ENCODE results near the gene ARG2. TPM values are rescaled to one million over a fixed set of nuclear protein-coding genes. Genes with fewer than 3 reads are reported as not detected.
A peak's percentile ranks its signal among the peaks of the same experiment; 100 is the strongest.

The ARG2 gene
- total RNA-seq, 1 donor from 2014 or later = 0.77 TPM

GRCh38 chr14:67650151-67650550 is 30.4 kb downstream of the ARG2 start:
- DNase-seq (no peak), ATAC-seq (no peak)
- Histone ChIP-seq H3K4me3 (no peak overlapping the region), H3K27ac (no peak overlapping the region), H3K27me3 (ENCODE audit: low read depth) (no peaks in the 10 kb centered on the region), H3K36me3 (peaks cover 94% of the 10 kb centered on the region), H3K4me1 (no peaks in the 10 kb centered on the region), H3K9me3 (no peaks in the 10 kb centered on the region)
- TF ChIP-seq, protein P1, sequence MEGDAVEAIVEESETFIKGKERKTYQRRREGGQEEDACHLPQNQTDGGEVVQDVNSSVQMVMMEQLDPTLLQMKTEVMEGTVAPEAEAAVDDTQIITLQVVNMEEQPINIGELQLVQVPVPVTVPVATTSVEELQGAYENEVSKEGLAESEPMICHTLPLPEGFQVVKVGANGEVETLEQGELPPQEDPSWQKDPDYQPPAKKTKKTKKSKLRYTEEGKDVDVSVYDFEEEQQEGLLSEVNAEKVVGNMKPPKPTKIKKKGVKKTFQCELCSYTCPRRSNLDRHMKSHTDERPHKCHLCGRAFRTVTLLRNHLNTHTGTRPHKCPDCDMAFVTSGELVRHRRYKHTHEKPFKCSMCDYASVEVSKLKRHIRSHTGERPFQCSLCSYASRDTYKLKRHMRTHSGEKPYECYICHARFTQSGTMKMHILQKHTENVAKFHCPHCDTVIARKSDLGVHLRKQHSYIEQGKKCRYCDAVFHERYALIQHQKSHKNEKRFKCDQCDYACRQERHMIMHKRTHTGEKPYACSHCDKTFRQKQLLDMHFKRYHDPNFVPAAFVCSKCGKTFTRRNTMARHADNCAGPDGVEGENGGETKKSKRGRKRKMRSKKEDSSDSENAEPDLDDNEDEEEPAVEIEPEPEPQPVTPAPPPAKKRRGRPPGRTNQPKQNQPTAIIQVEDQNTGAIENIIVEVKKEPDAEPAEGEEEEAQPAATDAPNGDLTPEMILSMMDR (IDR thresholded peaks at IDR 0.05) = no peak
- intact Hi-C loops (cut with DNase I) = no loop called here

DNA sequence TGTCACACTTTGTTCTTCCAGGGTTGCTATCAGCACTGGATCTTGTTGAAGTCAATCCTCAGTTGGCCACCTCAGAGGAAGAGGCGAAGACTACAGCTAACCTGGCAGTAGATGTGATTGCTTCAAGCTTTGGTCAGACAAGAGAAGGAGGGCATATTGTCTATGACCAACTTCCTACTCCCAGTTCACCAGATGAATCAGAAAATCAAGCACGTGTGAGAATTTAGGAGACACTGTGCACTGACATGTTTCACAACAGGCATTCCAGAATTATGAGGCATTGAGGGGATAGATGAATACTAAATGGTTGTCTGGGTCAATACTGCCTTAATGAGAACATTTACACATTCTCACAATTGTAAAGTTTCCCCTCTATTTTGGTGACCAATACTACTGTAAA is 31.0 kb downstream of the ARG2 start:
- no peak for DNase-seq
- H3K36me3 ChIP-seq = peaks cover 97% of the 10 kb centered on the region
- intact Hi-C loops (cut with DNase I) = no loop called here

DNA sequence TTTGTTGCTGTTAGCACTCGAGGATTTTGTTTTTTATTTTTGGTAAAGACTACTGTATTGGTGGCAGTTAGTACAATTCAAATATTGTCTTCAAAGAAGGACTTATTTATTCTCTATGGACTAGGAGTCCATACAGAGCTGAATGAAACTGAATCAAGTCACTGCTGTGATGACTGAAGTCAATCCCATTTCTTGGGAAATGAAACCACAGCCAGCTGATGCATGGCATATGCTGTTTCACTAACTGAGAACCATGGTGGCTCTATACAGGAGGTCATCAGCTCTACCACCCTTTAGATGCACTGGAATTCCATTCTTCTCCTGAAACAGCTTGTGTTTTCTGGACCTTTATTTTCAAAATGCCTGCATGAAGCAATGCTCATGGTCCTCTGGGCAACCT is 32.5 kb downstream of the ARG2 start:
- no peak overlapping the region for H3K4me3 ChIP-seq
- no peak for DNase-seq
- no peak overlapping the region for H3K27ac ChIP-seq
- peaks cover 100% of the 10 kb centered on the region for H3K36me3 ChIP-seq
- TF ChIP-seq, protein P1 (IDR thresholded peaks at IDR 0.05) = no peak
- H3K4me1 ChIP-seq = no peaks in the 10 kb centered on the region
- intact Hi-C loops (cut with DNase I) = no loop called here
- no peaks in the 10 kb centered on the region for H3K9me3 ChIP-seq
- ATAC-seq = no peak
- no peaks in the 10 kb centered on the region for H3K27me3 ChIP-seq (ENCODE audit: low read depth)

More for the DNA sequence above, 31.0 kb downstream of the ARG2 start:
- no peaks in the 10 kb centered on the region for H3K4me1 ChIP-seq
- H3K27me3 ChIP-seq (ENCODE audit: low read depth) = no peaks in the 10 kb centered on the region
- H3K27ac ChIP-seq = no peak overlapping the region
- TF ChIP-seq, protein P1 (IDR thresholded peaks at IDR 0.05) = no peak
- H3K4me3 ChIP-seq = no peak overlapping the region
- ATAC-seq = no peak
- H3K9me3 ChIP-seq = no peaks in the 10 kb centered on the region

- no peaks in the 10 kb centered on the region for H3K27me3 ChIP-seq (ENCODE audit: low read depth)
- H3K36me3 ChIP-seq = peaks cover 100% of the 10 kb centered on the region
- no peaks in the 10 kb centered on the region for H3K4me1 ChIP-seq
- H3K4me3 ChIP-seq = no peak overlapping the region
- ATAC-seq = peak; percentile 11 to 39
- intact Hi-C loops (cut with DNase I) = no loop called here
- no peak overlapping the region for H3K27ac ChIP-seq
- no peaks in the 10 kb centered on the region for H3K9me3 ChIP-seq
- no peak for DNase-seq
- TF ChIP-seq, protein P1 (IDR thresholded peaks at IDR 0.05) = no peak
These were observed 34.0 kb downstream of the ARG2 start for GRCh38 chr14:67653651-67654280.

DNA sequence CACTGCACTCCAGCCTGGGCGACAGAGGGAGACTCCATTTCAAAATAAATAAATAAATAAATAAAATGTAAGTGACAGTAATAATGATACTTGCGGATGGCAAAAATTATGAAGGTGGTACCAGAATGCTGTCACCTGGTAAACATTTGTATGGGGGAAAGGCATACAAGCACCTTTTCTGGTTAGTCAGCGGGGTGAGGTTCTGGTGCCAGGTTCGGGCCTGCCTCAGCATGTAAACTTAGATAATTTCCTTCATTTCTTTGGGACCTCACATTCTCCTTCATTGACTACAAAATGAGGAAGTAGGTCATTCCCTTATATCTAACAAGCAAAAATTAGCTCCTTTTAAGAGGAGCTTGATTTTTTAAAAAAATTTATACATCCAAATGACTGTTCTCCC is 43.9 kb downstream of the ARG2 start:
- ATAC-seq (no peak), DNase-seq (no peak)
- Histone ChIP-seq H3K27me3 (ENCODE audit: low read depth) (no peaks in the 10 kb centered on the region), H3K27ac (no peak overlapping the region), H3K4me1 (no peaks in the 10 kb centered on the region), H3K9me3 (no peaks in the 10 kb centered on the region), H3K36me3 (peaks cover 33% of the 10 kb centered on the region), H3K4me3 (no peak overlapping the region)
- TF ChIP-seq, protein P1 (IDR thresholded peaks at IDR 0.05) = no peak
- intact Hi-C loops (cut with DNase I) = no loop called here

Data from lower lobe of right lung (tissue), 2 donors.